Measurements from ENCODE around the gene PODNL1.

PODNL1 gene

DNA sequence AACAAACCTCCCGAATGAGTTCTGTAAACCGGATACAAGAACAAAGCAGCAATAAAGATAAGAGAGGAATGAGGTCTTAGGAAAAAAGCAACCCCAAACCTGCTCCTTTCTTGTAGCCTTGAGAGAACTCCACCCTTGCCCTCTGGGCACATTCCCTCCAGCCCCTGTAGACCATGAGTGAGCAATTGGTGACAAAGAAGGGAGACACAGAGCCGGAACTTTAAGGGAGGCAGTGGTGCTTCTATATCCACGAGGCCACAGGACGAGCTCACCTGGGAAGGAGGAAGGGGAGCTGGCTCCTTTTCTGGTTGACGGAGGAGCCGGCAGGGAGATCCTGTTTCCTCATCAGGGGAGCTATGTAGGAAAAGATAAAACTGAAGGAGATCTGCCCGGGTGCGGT lies 45.3 kb downstream of the PODNL1 start:
- DNase-seq (ENCODE audit: low spot score) = no peak

DNA sequence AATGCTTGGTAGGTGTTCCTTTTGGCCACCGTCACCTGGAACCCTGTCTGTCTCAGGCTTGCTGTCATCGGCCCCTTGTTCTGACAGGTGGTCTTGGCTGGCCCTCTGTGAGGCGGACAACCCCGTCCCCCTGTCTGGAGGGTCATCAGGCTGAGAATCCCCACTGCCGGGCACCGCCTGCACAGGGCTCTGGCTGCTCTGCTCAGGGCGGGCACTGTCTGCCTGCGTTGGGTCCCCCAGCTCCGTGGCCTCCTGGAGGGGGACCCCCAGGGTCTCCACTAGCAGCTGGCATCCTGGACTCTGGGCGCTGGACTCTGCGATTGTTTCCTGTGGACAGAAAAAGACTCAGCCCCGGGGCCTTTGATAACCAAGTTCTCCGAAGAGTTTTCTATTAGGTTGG lies 48.1 kb downstream of the PODNL1 start:
- no peak for DNase-seq (ENCODE audit: low spot score)

DNA sequence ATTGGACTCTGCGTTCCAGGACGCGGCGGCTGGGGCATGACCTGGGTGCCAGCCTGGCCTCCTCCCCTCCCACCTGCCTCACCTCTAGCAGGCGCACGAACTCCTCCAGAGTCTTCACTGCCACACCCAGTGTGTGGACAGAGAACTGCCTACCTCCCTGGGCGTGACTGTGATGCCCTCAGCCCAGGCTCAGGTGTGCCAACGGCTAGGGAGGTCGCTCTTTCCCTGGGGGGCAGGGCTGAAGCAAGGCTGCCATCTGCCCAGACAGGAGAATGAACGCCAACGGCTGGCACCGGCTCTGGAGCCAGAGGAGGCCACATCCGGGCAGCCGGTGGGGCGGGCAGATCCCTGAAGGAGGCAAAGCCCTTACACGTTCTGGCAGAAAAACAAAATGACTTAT lies 49.9 kb downstream of the PODNL1 start:
- no peak for DNase-seq (ENCODE audit: low spot score)

DNA sequence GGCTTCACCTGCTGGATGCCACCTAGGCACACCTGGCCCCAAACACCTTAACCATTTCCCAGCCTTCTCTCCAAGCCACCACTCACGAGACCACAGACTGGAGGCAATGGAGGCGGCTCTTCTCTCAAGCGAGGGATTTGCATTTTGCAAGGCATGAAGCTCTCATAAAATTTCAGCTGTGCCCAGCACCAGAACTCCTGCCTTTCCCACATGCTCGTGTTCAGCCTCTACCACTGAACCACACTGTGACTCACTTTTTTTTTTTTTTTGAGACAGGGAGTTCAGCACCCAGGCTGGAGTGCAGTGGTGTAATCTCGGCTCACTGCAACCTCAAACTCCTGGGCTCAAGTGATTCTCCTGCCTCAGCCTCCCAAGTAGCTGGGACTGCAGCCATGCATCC lies 50.7 kb downstream of the PODNL1 start:
- no peak for DNase-seq (ENCODE audit: low spot score)

GRCh38 chr19:13887018-13887436 lies 51.2 kb downstream of the PODNL1 start:
- DNase-seq (ENCODE audit: low spot score) = no peak

GRCh38 chr19:13885826-13886365 lies 52.3 kb downstream of the PODNL1 start:
- no peak for DNase-seq (ENCODE audit: low spot score)

DNA sequence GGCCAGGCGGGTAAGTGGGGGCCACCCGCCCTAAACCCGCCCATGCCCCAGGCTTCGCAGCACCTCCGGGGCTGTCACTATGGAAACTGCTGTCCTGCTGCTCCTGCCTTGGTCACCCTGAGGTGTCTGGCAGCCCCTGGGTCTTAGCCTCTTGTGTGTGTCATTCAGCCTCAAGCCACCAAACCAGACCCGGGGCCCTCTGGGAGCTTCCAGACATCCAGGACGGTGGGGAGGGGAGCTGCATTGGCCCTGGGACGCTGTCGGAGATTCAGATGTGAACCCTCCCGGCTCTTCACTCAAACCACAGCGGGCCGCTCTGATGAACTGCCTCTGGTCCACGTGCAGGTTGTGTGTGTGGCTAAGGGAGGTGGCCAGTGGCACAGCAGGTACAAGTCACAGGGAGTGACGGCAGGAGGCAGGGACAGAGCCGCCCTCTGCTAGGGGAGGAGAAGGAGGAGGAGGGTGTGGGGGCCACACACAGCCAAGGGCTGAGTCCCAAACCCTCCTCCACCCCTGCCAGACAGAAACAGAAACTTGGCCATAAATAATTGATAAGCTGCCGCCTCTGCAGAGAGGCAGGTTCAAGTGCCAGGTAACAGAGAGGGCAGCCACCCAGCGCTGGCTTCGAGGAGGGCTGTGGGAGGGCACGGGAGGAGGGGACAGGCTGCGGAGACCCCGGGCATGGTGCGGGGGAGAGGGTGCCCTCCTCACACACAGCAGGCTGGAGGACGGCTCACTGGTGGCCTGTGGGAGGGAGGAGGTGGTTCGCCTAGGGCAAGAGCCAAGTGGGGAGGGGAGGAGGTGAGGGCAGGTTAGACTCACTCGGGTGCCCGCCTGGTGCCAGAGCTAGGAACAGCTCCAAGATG lies 53.3 kb downstream of the PODNL1 start:
- DNase-seq (ENCODE audit: low spot score) = no peak

- no peak for DNase-seq (ENCODE audit: low spot score)
Measured at GRCh38 chr19:13883516-13884064, 54.6 kb downstream of the PODNL1 start.

- DNase-seq (ENCODE audit: low spot score) = no peak
Measured at GRCh38 chr19:13882836-13883235, 55.4 kb downstream of the PODNL1 start.

DNA sequence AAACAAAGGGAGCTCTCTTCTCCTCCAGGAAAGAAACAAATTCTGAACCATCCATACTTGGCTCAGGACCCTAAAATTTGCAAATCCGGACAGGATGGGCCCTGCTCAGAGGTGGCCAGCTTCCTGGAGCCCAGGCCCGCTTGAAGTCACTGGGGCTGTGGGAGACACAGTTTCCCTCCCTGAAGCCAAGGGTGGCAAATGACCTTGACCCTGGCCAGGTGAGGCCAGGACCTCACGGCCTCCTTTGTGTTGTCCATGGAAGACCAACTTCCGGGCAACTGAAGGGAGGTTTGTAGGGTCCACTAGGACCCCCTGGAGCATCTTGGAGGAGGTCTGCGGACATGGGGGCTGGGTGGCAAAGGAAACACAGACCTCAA lies 55.8 kb downstream of the PODNL1 start:
- no peak for DNase-seq (ENCODE audit: low spot score)

DNA sequence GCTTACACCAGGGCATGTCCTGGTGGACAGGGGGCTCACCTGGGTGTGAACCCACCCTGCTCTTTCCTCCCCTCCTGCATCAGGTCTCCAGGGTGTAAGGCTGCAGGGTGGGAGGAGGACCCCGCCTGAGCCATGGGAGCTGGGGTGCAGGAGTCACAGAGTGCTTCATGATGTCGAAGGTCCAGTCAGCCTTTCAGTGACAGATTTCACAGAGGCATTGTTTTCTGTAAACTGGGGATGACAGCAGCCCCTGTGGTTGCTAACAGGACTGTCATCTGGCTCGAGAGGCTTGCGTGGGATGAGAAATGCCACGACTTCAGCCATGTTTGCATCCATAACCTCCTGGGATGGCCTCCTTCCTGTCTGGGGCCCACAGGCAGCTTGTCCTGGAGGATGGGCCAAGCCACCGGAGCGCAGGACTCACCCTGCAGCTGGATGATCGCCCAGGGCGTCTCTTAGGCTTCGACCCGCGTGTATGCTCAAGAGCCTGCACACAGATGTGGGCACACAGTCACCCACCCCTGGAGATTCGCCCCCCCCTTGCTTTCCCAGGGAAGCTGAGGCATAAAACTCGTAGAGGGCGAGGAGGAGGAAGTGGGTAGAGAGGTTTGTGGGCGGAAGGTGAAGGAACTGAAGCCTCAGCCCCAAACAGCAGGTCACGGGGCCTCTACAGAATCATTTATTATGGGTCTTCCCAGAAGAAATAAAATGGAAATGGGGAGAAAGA lies 56.4 kb downstream of the PODNL1 start:
- DNase-seq (ENCODE audit: low spot score) = no peak

GRCh38 chr19:13881251-13881691 lies 56.9 kb downstream of the PODNL1 start:
- DNase-seq (ENCODE audit: low spot score) = no peak

All from putamen (tissue), 1 donor.